HCT116 (cell line): Measurements from ENCODE around the gene SSU72. TPM values are rescaled to one million over a fixed set of nuclear protein-coding genes. Genes with fewer than 3 reads are reported as not detected.

Experiments
- ATAC-seq: fragments of 200-7000 bp; cut with Tn5 transposase; 2 replicates; pipeline ENCODE4 v1.9.1; 2020; ENCODE audit warnings: mild to moderate bottlenecking, moderate library complexity
- BruUV-seq: library from RNA; stranded (reverse); fragments of 400-500 nt; replicated peaks from 2 replicates; lab custom pipeline; 2021; lab: Mats Ljungman, UMichigan
- CTCF ChIA-PET: fragments of 300-600 bp; sonication (Branson Sonifier 250); formaldehyde crosslinking; loops from one replicate; lab custom pipeline; 2021; ENCODE audit warnings: antibody characterized with exemption; lab: Charles Lee
- POLR2A ChIA-PET: fragments of 300-600, 350-600 bp; sonication (Branson Sonifier 250); formaldehyde crosslinking; loops from one replicate; lab custom pipeline; 2021; ENCODE audit warnings: antibody characterized with exemption; lab: Charles Lee
- RAD21 ChIA-PET, 2 experiments: fragments of 300-600 bp; sonication (Branson Sonifier 250); formaldehyde crosslinking; loops; one replicate each; lab custom pipeline; 2023; ENCODE audit warnings: low total read pairs in 2 of 2; ENCODE audit not compliant: uncharacterized antibody in 2 of 2, unreplicated experiment in 2 of 2, low non-redundant PET in 1 of 2; lab: Charles Lee
- DNase-seq: peaks from one replicate; pipeline ENCODE4 v3.0.0-alpha.2; 2010; ENCODE audit warnings: low read depth, low spot score
- H2AFZ ChIP-seq: fragments of 200-600 bp; shearing (Covaris generic), sonication (generic); 2 replicates; pipeline ENCODE4 v1.6.1; 2017; ENCODE audit warnings: low read depth, mixed run types, mixed read lengths, antibody characterized with exemption, low read length; ENCODE audit not compliant: poor library complexity, severe bottlenecking
- H3K27ac ChIP-seq: 2 replicates; pipeline ENCODE4 v1.5.1; 2012; ENCODE audit warnings: low read depth, low read length
- H3K27me3 ChIP-seq: fragments of 200-600 bp; sonication (generic); 2 replicates; pipeline ENCODE4 v1.6.1; 2016; ENCODE audit warnings: mixed run types, low read length, mixed read lengths; ENCODE audit not compliant: insufficient read depth
- H3K36me3 ChIP-seq, 2 experiments: fragments of 200-500 bp in 1 of 2; fragments of 200-600 bp in 1 of 2; sonication (Bioruptor generic) in 1 of 2; sonication (generic) in 1 of 2; 2 replicates each; pipeline versions ENCODE4 v1.5.1 to v1.6.1; 2014 to 2016; ENCODE audit warnings: low read length in 2 of 2, inconsistent platforms in 1 of 2, mixed read lengths in 1 of 2, mixed run types in 1 of 2; ENCODE audit not compliant: insufficient read depth in 2 of 2, control insufficient read depth in 1 of 2
- H3K4me1 ChIP-seq, 2 experiments: fragments of 200-600 bp in 1 of 2; sonication (generic) in 1 of 2; 2 replicates each; pipeline versions ENCODE4 v1.5.1 to v1.6.1; 2012 to 2017; ENCODE audit warnings: low read length in 2 of 2, inconsistent platforms in 1 of 2, mild to moderate bottlenecking in 1 of 2, mixed read lengths in 1 of 2, mixed run types in 1 of 2, moderate library complexity in 1 of 2; ENCODE audit not compliant: insufficient read depth in 2 of 2, control insufficient read depth in 1 of 2
- H3K4me2 ChIP-seq: fragments of 200-600 bp; sonication (generic); 2 replicates; pipeline ENCODE4 v1.6.1; 2017; ENCODE audit warnings: mixed run types, low read length, mixed read lengths
- H3K4me3 ChIP-seq, 2 experiments: fragments of 200-600 bp in 1 of 2; sonication (generic) in 1 of 2; replicated peaks in 1 of 2; 2 replicates each; pipeline ENCODE4 v1.5.1; 2011 to 2016; ENCODE audit warnings: low read length in 2 of 2, control low read depth in 1 of 2, low read depth in 1 of 2, mild to moderate bottlenecking in 1 of 2, mixed read lengths in 1 of 2, mixed run types in 1 of 2
- H3K79me2 ChIP-seq: fragments of 200-600 bp; sonication (generic); 2 replicates; pipeline ENCODE4 v1.6.1; 2017; ENCODE audit warnings: mild to moderate bottlenecking, mixed run types, low read length, moderate library complexity, mixed read lengths; ENCODE audit not compliant: insufficient read depth
- H3K9ac ChIP-seq: fragments of 200-600 bp; sonication (generic); 2 replicates; pipeline ENCODE4 v1.6.1; 2016; ENCODE audit warnings: low read length, mixed read lengths
- H3K9me2 ChIP-seq: fragments of 200-600 bp; sonication (generic), shearing (Covaris generic); 2 replicates; pipeline ENCODE4 v1.6.1; 2017; ENCODE audit warnings: mixed run types, mild to moderate bottlenecking, moderate library complexity; ENCODE audit not compliant: insufficient read depth
- H3K9me3 ChIP-seq, 2 experiments: fragments of 200-500 bp in 1 of 2; fragments of 200-600 bp in 1 of 2; sonication (Bioruptor generic) in 1 of 2; sonication (generic) in 1 of 2; 2 replicates each; pipeline ENCODE4 v1.6.1; 2014 to 2017; ENCODE audit warnings: low read length in 2 of 2, mixed read lengths in 2 of 2, inconsistent platforms in 1 of 2, low read depth in 1 of 2, mild to moderate bottlenecking in 1 of 2, mixed run types in 1 of 2, moderate library complexity in 1 of 2; ENCODE audit not compliant: control insufficient read depth in 1 of 2, insufficient read depth in 1 of 2
- H4K20me1 ChIP-seq: fragments of 200-600 bp; sonication (generic), shearing (Covaris generic); 2 replicates; pipeline ENCODE4 v1.6.1; 2017; ENCODE audit warnings: mixed run types, mild to moderate bottlenecking, moderate library complexity; ENCODE audit not compliant: insufficient read depth
- CBX3 ChIP-seq: IDR thresholded peaks from 2 replicates; pipeline ENCODE4 v1.6.1; 2012; ENCODE audit warnings: low read depth
- EGR1 ChIP-seq: IDR thresholded peaks from 2 replicates; pipeline ENCODE4 v1.6.1; 2012; ENCODE audit warnings: low read depth
- ELF1 ChIP-seq: IDR thresholded peaks from 2 replicates; pipeline ENCODE4 v1.6.1; 2012; ENCODE audit warnings: low read depth, borderline replicate concordance
- EZH2phosphoT487 ChIP-seq: fragments of 200-600 bp; IDR thresholded peaks from 2 replicates; pipeline ENCODE4 v1.6.1; 2018; ENCODE audit warnings: antibody characterized with exemption, borderline replicate concordance
- POLR2AphosphoS5 ChIP-seq: IDR thresholded peaks from 2 replicates; pipeline ENCODE4 v1.6.1; 2011; ENCODE audit warnings: mild to moderate bottlenecking, low read depth, low read length, moderate library complexity
- RAD21 ChIP-seq: IDR thresholded peaks from 2 replicates; pipeline ENCODE4 v1.6.1; 2012; ENCODE audit warnings: low read depth, mild to moderate bottlenecking
- SIN3A ChIP-seq: IDR thresholded peaks from 2 replicates; pipeline ENCODE4 v1.6.1; 2012; ENCODE audit warnings: low read depth
- TCF7L2 ChIP-seq: IDR thresholded peaks from 2 replicates; pipeline ENCODE4 v1.7.0; 2011; ENCODE audit warnings: borderline replicate concordance, inconsistent platforms; ENCODE audit not compliant: insufficient read depth, insufficient read length; ENCODE audit errors: extremely low read depth
- ZFX ChIP-seq: fragments of 450-650 bp; IDR thresholded peaks from 2 replicates; pipeline ENCODE4 v1.6.1; 2017
- ZNF274 ChIP-seq: fragments of 200-500 bp; sonication (Bioruptor generic); IDR thresholded peaks from 2 replicates; pipeline ENCODE4 v1.6.1; 2014; ENCODE audit warnings: mild to moderate bottlenecking, low read depth, low read length, inconsistent platforms
- intact Hi-C: fragments of 100-400 bp; cut with micrococcal nuclease; formaldehyde crosslinking; loops from 2 replicates; pipeline ENCODE4 v1.10.0; 2022
- total RNA-seq: library from RNA; stranded (reverse); gene quantifications from one replicate; pipeline ENCODE4 v1.2.1, GENCODE V29; 2021; ENCODE audit not compliant: unreplicated experiment
- TF ChIP-seq, protein P1 (sequence below): IDR thresholded peaks from 2 replicates; pipeline ENCODE4 v1.6.1; 2012; ENCODE audit warnings: low read depth
- TF ChIP-seq, protein P2 (sequence below): IDR thresholded peaks from 2 replicates; pipeline ENCODE4 v1.6.1; 2012
- TF ChIP-seq, protein P3 (sequence below), 3 experiments: fragments of 200-600 bp in 1 of 3; sonication (generic) in 1 of 3; IDR thresholded peaks in 2 of 3; conservative IDR thresholded peaks in 1 of 3; 2 replicates each; pipeline ENCODE4 v1.5.1; 2012 to 2017; ENCODE audit warnings: low read depth in 2 of 3, low read length in 2 of 3, antibody characterized with exemption in 1 of 3, borderline replicate concordance in 1 of 3, control low read depth in 1 of 3, mild to moderate bottlenecking in 1 of 3, mixed read lengths in 1 of 3, mixed run types in 1 of 3, moderate library complexity in 1 of 3; ENCODE audit not compliant: insufficient read depth in 1 of 3

The SSU72 gene
- total RNA-seq, 1 experiment from 2014 or later = 134 TPM

DNA sequence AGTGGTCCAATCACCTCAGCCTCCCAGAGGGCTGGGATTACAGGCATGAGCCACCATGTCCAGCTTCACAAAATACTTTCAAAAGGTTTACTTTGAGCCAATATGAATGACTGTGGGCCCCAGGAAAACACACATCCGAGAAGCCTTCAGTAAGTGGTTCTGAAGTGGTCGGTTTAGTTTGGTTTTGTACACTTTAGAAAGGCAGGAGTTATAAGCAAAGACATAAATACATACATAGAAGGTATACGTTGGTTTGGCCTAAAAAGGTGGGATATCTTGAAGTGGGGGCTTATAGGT, 37.4 kb upstream of the SSU72 start:
- H3K4me2 ChIP-seq = no peak overlapping the region
- H3K27me3 ChIP-seq = no peaks in the 10 kb centered on the region
- no peak overlapping the region for H3K4me3 ChIP-seq
- peaks cover 7 to 19% of the 10 kb centered on the region in 2 experiments; a peak in 3 of 4 replicates for H3K4me1 ChIP-seq
- 0 out of 2 replicates have a peak, but pooled peaks cover 3% of the 10 kb centered on the region for H4K20me1 ChIP-seq
- no peak overlapping the region for H3K9ac ChIP-seq
- POLR2A ChIA-PET = no interaction called here
- RAD21 ChIA-PET = no interaction called here
- CTCF ChIA-PET = no interaction called here
- no peaks in the 10 kb centered on the region for H3K9me3 ChIP-seq
- TF ChIP-seq TCF7L2 = no peak
- TF ChIP-seq ZNF274 = no peak
- TF ChIP-seq POLR2AphosphoS5 = no peak
- no peak for TF ChIP-seq ZFX
- no peak for TF ChIP-seq RAD21
- TF ChIP-seq CBX3 = no peak
- no peak for TF ChIP-seq SIN3A
- H3K27ac ChIP-seq = no peak overlapping the region
- H3K36me3 ChIP-seq = no peaks in the 10 kb centered on the region
- ATAC-seq (no peak), DNase-seq (no peak)
- no TSS peak for BruUV-seq
- H3K79me2 ChIP-seq = peaks cover 9% of the 10 kb centered on the region; the same call in 1 of the 2 replicates
- no peaks in the 10 kb centered on the region for H3K9me2 ChIP-seq
- intact Hi-C loops = loop anchor here (10.0 kb wide), 1 partner anchor 267 kb away; the partner anchor contains the start of gene DVL1
- no peak overlapping the region for H2AFZ ChIP-seq

DNA sequence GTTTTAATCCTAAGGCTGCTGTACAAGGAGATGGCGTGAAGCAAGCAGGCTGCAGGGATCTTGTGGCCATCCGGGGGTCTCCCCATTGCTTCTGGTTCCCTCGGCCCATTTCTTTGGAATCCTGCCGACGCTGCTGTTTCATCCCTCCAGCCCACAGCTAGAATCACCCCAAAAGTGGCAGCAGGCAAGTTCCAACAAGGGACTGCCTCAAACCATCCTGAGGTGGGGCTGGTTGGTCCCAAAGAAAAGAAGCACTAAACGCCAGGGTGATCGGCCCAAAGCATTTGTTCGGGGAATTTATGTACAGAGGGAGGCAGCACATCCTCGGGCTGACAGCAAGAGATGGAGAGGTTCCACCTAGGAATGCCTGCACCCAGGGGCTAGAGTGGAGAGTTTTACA, 36.1 kb upstream of the SSU72 start:
- DNase-seq (no peak), ATAC-seq (no peak)
- Histone ChIP-seq H4K20me1 (0 out of 2 replicates have a peak, but pooled peaks cover 3% of the 10 kb centered on the region), H3K36me3 (no peaks in the 10 kb centered on the region), H3K9me2 (no peaks in the 10 kb centered on the region), H3K9ac (no peak overlapping the region), H3K27me3 (no peaks in the 10 kb centered on the region), H3K4me1 (peaks cover 3 to 11% of the 10 kb centered on the region in 2 experiments; a peak in 3 of 4 replicates), H3K4me2 (no peak overlapping the region), H2AFZ (no peak overlapping the region), H3K4me3 (no peak overlapping the region), H3K27ac (no peak overlapping the region), H3K79me2 (peaks cover 9% of the 10 kb centered on the region; the same call in 1 of the 2 replicates), H3K9me3 (no peaks in the 10 kb centered on the region)
- POLR2A ChIA-PET = no interaction called here
- BruUV-seq = no TSS peak
- TF ChIP-seq POLR2AphosphoS5 = no peak
- TF ChIP-seq EZH2phosphoT487 = no peak
- TF ChIP-seq EGR1 = no peak
- TF ChIP-seq, protein P1, sequence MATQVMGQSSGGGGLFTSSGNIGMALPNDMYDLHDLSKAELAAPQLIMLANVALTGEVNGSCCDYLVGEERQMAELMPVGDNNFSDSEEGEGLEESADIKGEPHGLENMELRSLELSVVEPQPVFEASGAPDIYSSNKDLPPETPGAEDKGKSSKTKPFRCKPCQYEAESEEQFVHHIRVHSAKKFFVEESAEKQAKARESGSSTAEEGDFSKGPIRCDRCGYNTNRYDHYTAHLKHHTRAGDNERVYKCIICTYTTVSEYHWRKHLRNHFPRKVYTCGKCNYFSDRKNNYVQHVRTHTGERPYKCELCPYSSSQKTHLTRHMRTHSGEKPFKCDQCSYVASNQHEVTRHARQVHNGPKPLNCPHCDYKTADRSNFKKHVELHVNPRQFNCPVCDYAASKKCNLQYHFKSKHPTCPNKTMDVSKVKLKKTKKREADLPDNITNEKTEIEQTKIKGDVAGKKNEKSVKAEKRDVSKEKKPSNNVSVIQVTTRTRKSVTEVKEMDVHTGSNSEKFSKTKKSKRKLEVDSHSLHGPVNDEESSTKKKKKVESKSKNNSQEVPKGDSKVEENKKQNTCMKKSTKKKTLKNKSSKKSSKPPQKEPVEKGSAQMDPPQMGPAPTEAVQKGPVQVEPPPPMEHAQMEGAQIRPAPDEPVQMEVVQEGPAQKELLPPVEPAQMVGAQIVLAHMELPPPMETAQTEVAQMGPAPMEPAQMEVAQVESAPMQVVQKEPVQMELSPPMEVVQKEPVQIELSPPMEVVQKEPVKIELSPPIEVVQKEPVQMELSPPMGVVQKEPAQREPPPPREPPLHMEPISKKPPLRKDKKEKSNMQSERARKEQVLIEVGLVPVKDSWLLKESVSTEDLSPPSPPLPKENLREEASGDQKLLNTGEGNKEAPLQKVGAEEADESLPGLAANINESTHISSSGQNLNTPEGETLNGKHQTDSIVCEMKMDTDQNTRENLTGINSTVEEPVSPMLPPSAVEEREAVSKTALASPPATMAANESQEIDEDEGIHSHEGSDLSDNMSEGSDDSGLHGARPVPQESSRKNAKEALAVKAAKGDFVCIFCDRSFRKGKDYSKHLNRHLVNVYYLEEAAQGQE = no peak
- no peak for TF ChIP-seq RAD21
- TF ChIP-seq, protein P2, sequence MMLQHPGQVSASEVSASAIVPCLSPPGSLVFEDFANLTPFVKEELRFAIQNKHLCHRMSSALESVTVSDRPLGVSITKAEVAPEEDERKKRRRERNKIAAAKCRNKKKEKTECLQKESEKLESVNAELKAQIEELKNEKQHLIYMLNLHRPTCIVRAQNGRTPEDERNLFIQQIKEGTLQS = no peak
- TF ChIP-seq, protein P3, sequence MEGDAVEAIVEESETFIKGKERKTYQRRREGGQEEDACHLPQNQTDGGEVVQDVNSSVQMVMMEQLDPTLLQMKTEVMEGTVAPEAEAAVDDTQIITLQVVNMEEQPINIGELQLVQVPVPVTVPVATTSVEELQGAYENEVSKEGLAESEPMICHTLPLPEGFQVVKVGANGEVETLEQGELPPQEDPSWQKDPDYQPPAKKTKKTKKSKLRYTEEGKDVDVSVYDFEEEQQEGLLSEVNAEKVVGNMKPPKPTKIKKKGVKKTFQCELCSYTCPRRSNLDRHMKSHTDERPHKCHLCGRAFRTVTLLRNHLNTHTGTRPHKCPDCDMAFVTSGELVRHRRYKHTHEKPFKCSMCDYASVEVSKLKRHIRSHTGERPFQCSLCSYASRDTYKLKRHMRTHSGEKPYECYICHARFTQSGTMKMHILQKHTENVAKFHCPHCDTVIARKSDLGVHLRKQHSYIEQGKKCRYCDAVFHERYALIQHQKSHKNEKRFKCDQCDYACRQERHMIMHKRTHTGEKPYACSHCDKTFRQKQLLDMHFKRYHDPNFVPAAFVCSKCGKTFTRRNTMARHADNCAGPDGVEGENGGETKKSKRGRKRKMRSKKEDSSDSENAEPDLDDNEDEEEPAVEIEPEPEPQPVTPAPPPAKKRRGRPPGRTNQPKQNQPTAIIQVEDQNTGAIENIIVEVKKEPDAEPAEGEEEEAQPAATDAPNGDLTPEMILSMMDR (IDR thresholded peaks at IDR 0.05 in 2 of 3, conservative IDR thresholded peaks at IDR 0.05 in 1 of 3; ENCODE audit: borderline replicate concordance in 1 of 3, insufficient read depth in 1 of 3, low read depth in 2 of 3, low read length in 2 of 3) = no peak
- no peak for TF ChIP-seq TCF7L2
- TF ChIP-seq ZFX = no peak
- no peak for TF ChIP-seq ELF1
- TF ChIP-seq SIN3A = no peak
- RAD21 ChIA-PET = no interaction called here
- intact Hi-C loops = loop anchor here (10.0 kb wide), 1 partner anchor 266 kb away; the partner anchor contains the start of gene DVL1
- CTCF ChIA-PET = no interaction called here
